Peyer's patch (tissue), 4 donors: ENCODE results near the gene ZFC3H1. TPM values are rescaled to one million over a fixed set of nuclear protein-coding genes. Genes with fewer than 3 reads are reported as not detected.

ENCODE experiments used
- DNase-seq, 3 donors: peaks; one replicate each; pipeline ENCODE4 v3.0.0-alpha.2; 2017 to 2019
- H3K27ac ChIP-seq, 4 donors: fragments of 200-600 bp; sonication (generic); one replicate each; pipeline ENCODE4 v1.5.1; 2016 to 2019
- H3K27me3 ChIP-seq, 2 donors: fragments of 200-600 bp; sonication (generic); one replicate each; pipeline ENCODE4 v1.5.1; 2019
- H3K36me3 ChIP-seq, 3 donors: fragments of 200-600 bp; sonication (generic); one replicate each; pipeline ENCODE4 v1.5.1; 2016 to 2019
- H3K4me1 ChIP-seq, 4 donors: fragments of 200-600 bp; sonication (generic); one replicate each; pipeline ENCODE4 v1.5.1; 2016 to 2019
- H3K4me3 ChIP-seq, 4 donors: fragments of 200-600 bp; sonication (generic); 1 replicate in 3 of 4; 2 replicates in 1 of 4; pipeline ENCODE4 v1.5.1; 2016 to 2019; ENCODE audit warnings: mild to moderate bottlenecking in 1 of 4
- H3K9me3 ChIP-seq, 4 donors: fragments of 200-600 bp; sonication (generic); one replicate each; pipeline ENCODE4 v1.5.1; 2016 to 2019; ENCODE audit warnings: mild to moderate bottlenecking in 1 of 4
- POLR2A ChIP-seq, 2 donors: fragments of 450-650 bp; IDR thresholded peaks; one replicate each; pipeline ENCODE4 v1.5.1; 2017; ENCODE audit warnings: antibody characterized with exemption in 2 of 2, mild to moderate bottlenecking in 2 of 2, moderate library complexity in 2 of 2
- total RNA-seq, 4 donors: library from RNA; depleted of rRNA; stranded (reverse); fragments of >200 nt; gene quantifications; one replicate each; pipeline ENCODE4 v1.1.0, GENCODE V29; 2016
- TF ChIP-seq, protein P1 (sequence below), 6 experiments: fragments of 450-650 bp in 4 of 6; fragments of 200-600 bp in 2 of 6; sonication (generic) in 1 of 6; IDR thresholded peaks; one replicate each; pipeline ENCODE4 v1.5.1; 2017 to 2019; ENCODE audit warnings: antibody characterized with exemption in 6 of 6, mild to moderate bottlenecking in 3 of 6, moderate library complexity in 1 of 6

The ZFC3H1 gene
- total RNA-seq, 4 donors from 2014 or later: 131 to 309 (median 156) TPM

DNA sequence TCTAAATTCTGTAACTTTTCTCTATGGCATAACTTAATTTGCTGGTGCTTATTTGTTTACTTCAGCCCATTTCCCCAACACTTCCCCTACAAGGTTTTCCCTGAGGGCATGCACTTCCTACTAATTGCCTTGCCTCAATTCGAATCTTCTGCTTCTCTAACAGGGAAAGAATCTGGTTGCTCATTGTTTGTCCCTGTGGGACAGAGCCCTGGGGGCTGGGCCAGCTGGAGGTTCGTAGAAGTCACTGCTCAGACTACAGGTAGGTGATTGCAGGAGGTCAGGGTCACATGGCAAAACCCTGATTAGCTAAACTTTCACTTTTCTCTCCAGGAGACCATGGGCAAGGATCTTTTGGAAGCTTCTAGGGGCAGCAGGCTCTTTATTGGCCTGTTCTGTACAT, 72.0 kb downstream of the ZFC3H1 start:
- Histone ChIP-seq H3K4me1 (no peaks in the 10 kb centered on the region), H3K27me3 (no peaks in the 10 kb centered on the region), H3K4me3 (no peak overlapping the region), H3K9me3 (no peaks in the 10 kb centered on the region), H3K27ac (no peak overlapping the region), H3K36me3 (no peaks in the 10 kb centered on the region)
- no peak for DNase-seq
- TF ChIP-seq POLR2A (IDR thresholded peaks at IDR 0.05): no peak

DNA sequence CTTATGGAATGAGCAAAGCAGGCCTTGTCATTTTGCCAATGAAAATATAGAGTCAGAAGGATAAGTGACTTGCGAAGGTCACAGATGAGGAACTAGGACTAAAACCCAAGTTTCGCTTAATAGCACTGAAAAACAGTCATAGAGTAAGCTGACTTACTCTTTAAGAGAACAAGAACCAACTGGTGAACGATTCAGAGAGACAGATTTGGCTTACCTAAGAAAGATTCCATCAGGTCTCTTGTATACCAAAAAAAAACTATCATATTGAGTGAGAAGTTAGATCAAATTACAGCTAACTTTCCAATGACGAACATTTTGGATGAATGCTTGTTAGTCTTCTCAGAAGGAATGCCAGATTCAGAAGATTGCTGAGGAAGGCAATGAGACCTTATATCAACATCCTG, 74.2 kb downstream of the ZFC3H1 start:
- no peak for TF ChIP-seq POLR2A (IDR thresholded peaks at IDR 0.05)
- TF ChIP-seq, protein P1, sequence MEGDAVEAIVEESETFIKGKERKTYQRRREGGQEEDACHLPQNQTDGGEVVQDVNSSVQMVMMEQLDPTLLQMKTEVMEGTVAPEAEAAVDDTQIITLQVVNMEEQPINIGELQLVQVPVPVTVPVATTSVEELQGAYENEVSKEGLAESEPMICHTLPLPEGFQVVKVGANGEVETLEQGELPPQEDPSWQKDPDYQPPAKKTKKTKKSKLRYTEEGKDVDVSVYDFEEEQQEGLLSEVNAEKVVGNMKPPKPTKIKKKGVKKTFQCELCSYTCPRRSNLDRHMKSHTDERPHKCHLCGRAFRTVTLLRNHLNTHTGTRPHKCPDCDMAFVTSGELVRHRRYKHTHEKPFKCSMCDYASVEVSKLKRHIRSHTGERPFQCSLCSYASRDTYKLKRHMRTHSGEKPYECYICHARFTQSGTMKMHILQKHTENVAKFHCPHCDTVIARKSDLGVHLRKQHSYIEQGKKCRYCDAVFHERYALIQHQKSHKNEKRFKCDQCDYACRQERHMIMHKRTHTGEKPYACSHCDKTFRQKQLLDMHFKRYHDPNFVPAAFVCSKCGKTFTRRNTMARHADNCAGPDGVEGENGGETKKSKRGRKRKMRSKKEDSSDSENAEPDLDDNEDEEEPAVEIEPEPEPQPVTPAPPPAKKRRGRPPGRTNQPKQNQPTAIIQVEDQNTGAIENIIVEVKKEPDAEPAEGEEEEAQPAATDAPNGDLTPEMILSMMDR (IDR thresholded peaks at IDR 0.05): no peak
- Histone ChIP-seq H3K27ac (no peak overlapping the region), H3K9me3 (no peaks in the 10 kb centered on the region), H3K27me3 (no peaks in the 10 kb centered on the region), H3K4me3 (no peak overlapping the region), H3K4me1 (no peaks in the 10 kb centered on the region), H3K36me3 (no peaks in the 10 kb centered on the region)
- no peak for DNase-seq

DNA sequence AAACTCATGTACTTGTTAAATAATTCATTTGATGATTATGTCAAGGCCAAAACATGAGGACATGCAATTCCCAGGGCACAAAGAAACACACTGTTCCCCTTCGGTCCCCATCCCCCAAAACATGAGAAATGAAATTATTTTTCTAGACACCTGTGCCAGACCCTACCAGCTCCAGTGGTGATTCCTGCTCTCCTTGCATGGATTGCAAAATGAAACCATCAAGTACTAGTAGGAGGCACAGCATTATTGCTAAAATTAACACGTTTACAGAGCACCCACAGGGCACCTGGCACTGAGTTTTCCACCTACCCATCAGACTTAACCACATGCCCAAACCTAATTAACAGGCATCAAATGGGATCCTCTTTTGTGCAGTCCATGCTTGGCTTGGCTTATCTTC, 76.6 kb downstream of the ZFC3H1 start:
- TF ChIP-seq, protein P1 (IDR thresholded peaks at IDR 0.05): no peak
- TF ChIP-seq POLR2A (IDR thresholded peaks at IDR 0.05): no peak
- no peaks in the 10 kb centered on the region for H3K27me3 ChIP-seq
- no peaks in the 10 kb centered on the region for H3K4me1 ChIP-seq
- no peak for DNase-seq
- no peak overlapping the region for H3K27ac ChIP-seq
- H3K36me3 ChIP-seq: no peaks in the 10 kb centered on the region
- no peaks in the 10 kb centered on the region for H3K9me3 ChIP-seq
- no peak overlapping the region for H3K4me3 ChIP-seq

DNA sequence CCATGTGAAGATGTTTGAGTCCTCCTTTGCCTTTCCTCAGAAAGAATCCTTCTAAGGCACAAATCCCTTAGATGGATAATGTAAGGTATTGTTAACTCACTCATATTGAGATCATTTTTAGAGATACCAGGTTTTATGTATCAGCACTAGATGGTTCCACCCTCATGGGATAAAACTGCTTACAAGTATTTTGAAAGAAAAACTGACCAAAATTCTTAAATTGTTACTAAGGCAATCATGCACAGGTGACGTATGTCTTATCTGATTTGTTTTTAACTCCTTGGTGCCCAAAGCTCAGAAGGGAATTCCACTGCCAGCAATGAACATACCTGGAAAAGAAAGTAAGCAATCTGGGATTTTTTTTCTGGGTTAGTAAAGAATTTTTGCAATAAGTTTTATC, 78.4 kb downstream of the ZFC3H1 start:
- Histone ChIP-seq H3K27ac (no peak overlapping the region), H3K27me3 (no peaks in the 10 kb centered on the region), H3K4me1 (no peaks in the 10 kb centered on the region), H3K36me3 (no peaks in the 10 kb centered on the region), H3K4me3 (no peak overlapping the region), H3K9me3 (no peaks in the 10 kb centered on the region)
- TF ChIP-seq, protein P1 (IDR thresholded peaks at IDR 0.05): no peak
- TF ChIP-seq POLR2A (IDR thresholded peaks at IDR 0.05): no peak
- no peak for DNase-seq

DNA sequence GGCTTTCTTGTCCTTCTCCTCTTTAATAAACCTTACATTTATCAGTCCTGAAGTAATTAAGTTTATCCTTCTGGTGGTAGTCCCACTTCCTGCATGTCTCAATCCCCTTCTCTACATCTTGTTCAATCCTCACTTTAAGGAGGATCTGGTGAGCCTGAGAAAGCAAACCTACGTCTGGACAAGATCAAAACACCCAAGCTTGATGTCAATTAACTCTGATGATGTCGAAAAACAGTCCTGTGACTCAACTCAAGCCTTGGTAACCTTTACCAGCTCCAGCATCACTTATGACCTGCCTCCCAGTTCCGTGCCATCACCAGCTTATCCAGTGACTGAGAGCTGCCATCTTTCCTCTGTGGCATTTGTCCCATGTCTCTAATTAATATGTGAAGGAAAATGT, 79.3 kb downstream of the ZFC3H1 start:
- no peaks in the 10 kb centered on the region for H3K9me3 ChIP-seq
- DNase-seq: no peak
- H3K4me1 ChIP-seq: no peaks in the 10 kb centered on the region
- H3K27me3 ChIP-seq: no peaks in the 10 kb centered on the region
- no peaks in the 10 kb centered on the region for H3K36me3 ChIP-seq
- H3K4me3 ChIP-seq: no peak overlapping the region
- TF ChIP-seq, protein P1 (IDR thresholded peaks at IDR 0.05): no peak
- TF ChIP-seq POLR2A (IDR thresholded peaks at IDR 0.05): no peak
- H3K27ac ChIP-seq: no peak overlapping the region

DNA sequence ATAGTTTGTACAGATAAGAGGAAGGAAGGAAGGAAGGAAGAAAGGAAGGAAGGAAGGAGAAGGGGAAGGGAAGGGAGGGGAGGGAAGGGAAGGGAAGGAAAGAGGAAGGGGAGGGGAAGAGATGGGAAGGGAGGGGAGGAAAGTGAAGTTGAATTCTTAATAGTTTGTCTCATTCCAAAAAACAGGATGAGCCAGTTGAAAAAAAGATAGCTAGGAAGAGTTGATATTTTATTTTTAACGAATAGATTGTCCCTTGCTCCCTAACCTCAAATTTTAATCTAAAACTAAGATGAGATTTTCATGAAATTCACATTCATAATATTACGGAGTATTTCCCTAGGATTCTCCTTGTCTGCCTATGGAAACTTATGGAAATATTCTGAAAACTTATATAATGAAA, 80.7 kb downstream of the ZFC3H1 start:
- no peaks in the 10 kb centered on the region for H3K27me3 ChIP-seq
- no peaks in the 10 kb centered on the region for H3K9me3 ChIP-seq
- no peaks in the 10 kb centered on the region for H3K4me1 ChIP-seq
- H3K27ac ChIP-seq: no peak overlapping the region
- DNase-seq: no peak
- H3K4me3 ChIP-seq: no peak overlapping the region
- no peaks in the 10 kb centered on the region for H3K36me3 ChIP-seq
- TF ChIP-seq, protein P1 (IDR thresholded peaks at IDR 0.05): no peak
- no peak for TF ChIP-seq POLR2A (IDR thresholded peaks at IDR 0.05)
